ENCODE results near the gene HSD17B12.

- no peak for TF ChIP-seq EZH2 (IDR thresholded peaks at IDR 0.05; ENCODE audit: borderline replicate concordance, insufficient read depth, low read length, poor library complexity, severe bottlenecking)
- TF ChIP-seq, protein P1, sequence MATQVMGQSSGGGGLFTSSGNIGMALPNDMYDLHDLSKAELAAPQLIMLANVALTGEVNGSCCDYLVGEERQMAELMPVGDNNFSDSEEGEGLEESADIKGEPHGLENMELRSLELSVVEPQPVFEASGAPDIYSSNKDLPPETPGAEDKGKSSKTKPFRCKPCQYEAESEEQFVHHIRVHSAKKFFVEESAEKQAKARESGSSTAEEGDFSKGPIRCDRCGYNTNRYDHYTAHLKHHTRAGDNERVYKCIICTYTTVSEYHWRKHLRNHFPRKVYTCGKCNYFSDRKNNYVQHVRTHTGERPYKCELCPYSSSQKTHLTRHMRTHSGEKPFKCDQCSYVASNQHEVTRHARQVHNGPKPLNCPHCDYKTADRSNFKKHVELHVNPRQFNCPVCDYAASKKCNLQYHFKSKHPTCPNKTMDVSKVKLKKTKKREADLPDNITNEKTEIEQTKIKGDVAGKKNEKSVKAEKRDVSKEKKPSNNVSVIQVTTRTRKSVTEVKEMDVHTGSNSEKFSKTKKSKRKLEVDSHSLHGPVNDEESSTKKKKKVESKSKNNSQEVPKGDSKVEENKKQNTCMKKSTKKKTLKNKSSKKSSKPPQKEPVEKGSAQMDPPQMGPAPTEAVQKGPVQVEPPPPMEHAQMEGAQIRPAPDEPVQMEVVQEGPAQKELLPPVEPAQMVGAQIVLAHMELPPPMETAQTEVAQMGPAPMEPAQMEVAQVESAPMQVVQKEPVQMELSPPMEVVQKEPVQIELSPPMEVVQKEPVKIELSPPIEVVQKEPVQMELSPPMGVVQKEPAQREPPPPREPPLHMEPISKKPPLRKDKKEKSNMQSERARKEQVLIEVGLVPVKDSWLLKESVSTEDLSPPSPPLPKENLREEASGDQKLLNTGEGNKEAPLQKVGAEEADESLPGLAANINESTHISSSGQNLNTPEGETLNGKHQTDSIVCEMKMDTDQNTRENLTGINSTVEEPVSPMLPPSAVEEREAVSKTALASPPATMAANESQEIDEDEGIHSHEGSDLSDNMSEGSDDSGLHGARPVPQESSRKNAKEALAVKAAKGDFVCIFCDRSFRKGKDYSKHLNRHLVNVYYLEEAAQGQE (IDR thresholded peaks at IDR 0.05; ENCODE audit: borderline replicate concordance) = no peak
- no peak for TF ChIP-seq EP300 (conservative IDR thresholded peaks at IDR 0.05; ENCODE audit: poor library complexity, severe bottlenecking)
These were observed 84.7 kb downstream of the HSD17B12 start for GRCh38 chr11:43765194-43765593.

Measured in neural cell (in vitro differentiated cells).